K562 (cell line): ENCODE data around the gene C16orf96. TPM values are rescaled to one million over a fixed set of nuclear protein-coding genes. Genes with fewer than 3 reads are reported as not detected.

ENCODE experiments used
- CBX3 ChIP-seq, 2 experiments: IDR thresholded peaks; 1 replicate in 1 of 2; 2 replicates in 1 of 2; pipeline ENCODE4 v1.6.1; 2012; ENCODE audit warnings: inconsistent platforms in 2 of 2, low read length in 2 of 2, borderline replicate concordance in 1 of 2, control low read depth in 1 of 2
- COPS2 ChIP-seq: fragments of 450-650 bp; conservative IDR thresholded peaks from 2 replicates; pipeline ENCODE4 v1.6.1; 2016; ENCODE audit warnings: mild to moderate bottlenecking, moderate library complexity
- JUN ChIP-seq, 2 experiments: sonication (generic) in 1 of 2; formaldehyde crosslinking in 1 of 2; IDR thresholded peaks; 2 replicates each; pipeline versions ENCODE4 v1.6.1 to v1.8.0; 2012 to 2022; ENCODE audit warnings: borderline replicate concordance in 2 of 2, mild to moderate bottlenecking in 2 of 2, improper control_type of control experiment in 1 of 2, low read depth in 1 of 2, low read length in 1 of 2, missing genetic modification reagents in 1 of 2
- L3MBTL2 ChIP-seq: fragments of 450-650 bp; IDR thresholded peaks from 2 replicates; pipeline ENCODE4 v1.6.1; 2016; ENCODE audit warnings: mild to moderate bottlenecking, moderate library complexity
- MYBL2 ChIP-seq, 2 experiments: fragments of 450-650 bp in 1 of 2; sonication (generic) in 1 of 2; formaldehyde crosslinking in 1 of 2; IDR thresholded peaks; 2 replicates each; pipeline versions ENCODE4 v1.6.1 to v1.8.1; 2017 to 2022; ENCODE audit warnings: borderline replicate concordance in 1 of 2, inconsistent platforms in 1 of 2, low read depth in 1 of 2, mild to moderate bottlenecking in 1 of 2, missing genetic modification reagents in 1 of 2, moderate library complexity in 1 of 2
- ZBED1 ChIP-seq: IDR thresholded peaks from 2 replicates; pipeline ENCODE4 v1.6.1; 2014
- ZNF518B ChIP-seq: fragments of 250-450 bp; sonication (Bioruptor Pico); IDR thresholded peaks from 2 replicates; pipeline ENCODE4 v1.5.0; 2021; ENCODE audit warnings: mild to moderate bottlenecking, moderate library complexity
- polyA plus RNA-seq, 8 experiments: library from polyadenylated mRNA; depleted of rRNA in 4 of 8; stranded (reverse) in 5 of 8; unstranded in 3 of 8; fragments of >200 nt; fragmentation: Nextera tagmentation in 2 of 8; fragmentation: Illumina TruSeq in 1 of 8; extraction: Ambion mirVana in 2 of 8; extraction: Trizol in 1 of 8; gene quantifications; 2 replicates each; pipeline versions ENCODE4 v1.2.1 to v1.2.3, GENCODE V29; 2011 to 2014; ENCODE audit warnings: inconsistent platforms in 1 of 8, missing spikeins in 1 of 8
- total RNA-seq, 7 experiments: library from RNA; depleted of rRNA in 6 of 7; stranded (reverse); fragments of >200 nt in 6 of 7; fragmentation: Illumina TruSeq in 2 of 7; extraction: Trizol in 2 of 7; gene quantifications; 2 replicates each; pipeline versions ENCODE4 v1.2.1 to v1.2.3, GENCODE V29; 2011 to 2021; ENCODE audit warnings: low replicate concordance in 1 of 7

The C16orf96 gene
- total and polyA plus RNA-seq, 9 of the 15 experiments (the other 6 are each of a cell fraction or from before 2014, with no cell fraction given), result not detected

- TF ChIP-seq MYBL2 (IDR thresholded peaks at IDR 0.05; ENCODE audit: low read depth) (no peak), MYBL2 (CRISPR knock-in tag; IDR thresholded peaks at IDR 0.05; ENCODE audit: borderline replicate concordance) (no peak), JUN (IDR thresholded peaks at IDR 0.05; ENCODE audit: borderline replicate concordance, low read depth, low read length) (peak; percentile 50; the same call in 1 of the 2 replicates), JUN (CRISPR knock-in tag; IDR thresholded peaks at IDR 0.05; ENCODE audit: borderline replicate concordance) (no peak), COPS2 (no peak), ZNF518B (CRISPR knock-in tag) (no peak), ZBED1 (no peak), L3MBTL2 (peak; percentile 89), CBX3 (IDR thresholded peaks at IDR 0.05; ENCODE audit: borderline replicate concordance in 1 of 2, low read length in 2 of 2) (peak in 1 of 2 experiments; percentile 50; a peak in 1 of 3 replicates)
These were observed 60.1 kb downstream of the C16orf96 start (continued) for GRCh38 chr16:4616047-4616811.
